VCaP (cell line): ENCODE measurements around the gene ZNF581.

Experiments
- H3K27ac ChIP-seq: fragments of 450-650 bp; 2 replicates; pipeline ENCODE4 v1.5.1; 2017
- CTCF ChIP-seq: fragments of 450-650 bp; conservative IDR thresholded peaks from 2 replicates; pipeline ENCODE4 v1.5.1; 2017; ENCODE audit warnings: mild to moderate bottlenecking, moderate library complexity

The ZNF581 gene

GRCh38 chr19:55599842-55600661 is 43.4 kb upstream of the ZNF581 start, which contains the start of gene ZNF524:
Gene ZNF524, plus strand, starts transcription at chr19:55600288. Its CDS starts 1,825 bp downstream, at chr19:55602113.
- no peak for TF ChIP-seq CTCF
- H3K27ac ChIP-seq: peak within 1 kb of the TSS; percentile 99

GRCh38 chr19:55600662-55601028 is 42.8 kb upstream of the ZNF581 start:
- TF ChIP-seq CTCF: no peak
- peak overlapping the region; percentile 99 for H3K27ac ChIP-seq

GRCh38 chr19:55601084-55601483 is 42.4 kb upstream of the ZNF581 start:
- no peak for TF ChIP-seq CTCF
- peak overlapping the region; percentile 99 for H3K27ac ChIP-seq

GRCh38 chr19:55602104-55603001 is 41.1 kb upstream of the ZNF581 start:
- no peak overlapping the region for H3K27ac ChIP-seq
- no peak for TF ChIP-seq CTCF

GRCh38 chr19:55603115-55603514 is 40.3 kb upstream of the ZNF581 start:
- TF ChIP-seq CTCF: no peak
- no peak overlapping the region for H3K27ac ChIP-seq

GRCh38 chr19:55603581-55604292 is 39.7 kb upstream of the ZNF581 start:
- H3K27ac ChIP-seq: peak overlapping the region; percentile 95
- TF ChIP-seq CTCF: no peak
